Pons (tissue), 1 donor: ENCODE data around the gene SMAD1.

Experiments used
- DNase-seq: peaks from one replicate; pipeline ENCODE4 v3.0.0-alpha.2; 2016; ENCODE audit warnings: low spot score

The SMAD1 gene

DNA sequence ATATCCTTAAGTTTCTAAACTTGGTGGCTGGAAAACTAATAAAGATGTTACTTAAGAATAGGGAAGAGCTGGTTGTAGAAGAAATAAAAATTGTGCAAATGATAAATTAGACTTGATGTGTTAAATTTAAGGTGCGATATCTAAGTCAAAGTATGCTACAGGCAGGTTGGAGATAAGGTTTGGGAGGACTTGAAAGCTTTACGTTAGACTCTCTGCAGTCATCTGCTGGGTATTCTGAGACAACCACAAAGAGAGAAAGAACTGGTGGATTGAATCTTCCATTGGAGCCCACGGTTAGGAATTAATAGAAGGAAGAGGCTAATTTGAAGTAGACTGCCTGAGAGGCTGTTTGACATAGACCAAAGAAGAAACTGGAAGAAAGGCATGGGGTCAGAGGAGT, 7.9 kb downstream of the SMAD1 start:
- no peak for DNase-seq

DNA sequence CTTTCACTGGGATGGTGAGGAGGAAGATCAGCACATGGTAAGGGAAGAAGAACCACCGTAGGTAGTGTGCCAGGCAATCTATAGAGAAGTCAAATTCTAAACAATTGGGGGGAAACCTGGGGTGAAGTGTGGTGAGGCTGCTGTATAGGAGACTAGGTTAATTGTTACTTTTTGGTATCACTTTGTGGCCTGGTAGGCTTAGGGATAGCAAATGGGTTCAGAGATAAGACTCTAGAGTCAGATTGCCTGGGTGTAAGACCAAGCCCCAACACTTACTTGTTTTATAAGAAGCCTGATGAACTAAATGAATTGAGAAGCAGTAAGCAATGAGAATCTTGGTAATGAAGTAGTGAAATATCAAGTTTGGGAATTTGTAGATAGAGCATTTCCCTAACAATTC, 8.7 kb downstream of the SMAD1 start:
- DNase-seq: no peak

DNA sequence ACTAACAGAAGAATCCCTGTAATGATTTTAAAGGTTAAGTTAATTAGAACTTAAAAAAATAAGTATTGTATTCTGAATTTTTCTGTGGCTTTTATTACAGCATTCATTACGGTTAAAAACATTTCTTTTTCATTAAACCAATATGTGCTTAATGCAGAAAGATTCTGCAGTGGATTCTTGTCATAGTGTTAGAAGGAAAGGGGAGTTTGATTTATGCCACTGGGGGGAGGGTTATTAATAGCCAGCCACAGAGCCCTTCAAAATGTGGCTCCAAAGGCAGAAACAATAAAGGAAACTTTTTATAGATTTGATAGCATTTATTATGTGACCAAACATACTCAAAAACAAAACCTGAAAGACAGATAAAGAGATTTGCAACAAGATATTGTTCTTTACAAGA, 9.1 kb downstream of the SMAD1 start:
- DNase-seq: no peak

DNA sequence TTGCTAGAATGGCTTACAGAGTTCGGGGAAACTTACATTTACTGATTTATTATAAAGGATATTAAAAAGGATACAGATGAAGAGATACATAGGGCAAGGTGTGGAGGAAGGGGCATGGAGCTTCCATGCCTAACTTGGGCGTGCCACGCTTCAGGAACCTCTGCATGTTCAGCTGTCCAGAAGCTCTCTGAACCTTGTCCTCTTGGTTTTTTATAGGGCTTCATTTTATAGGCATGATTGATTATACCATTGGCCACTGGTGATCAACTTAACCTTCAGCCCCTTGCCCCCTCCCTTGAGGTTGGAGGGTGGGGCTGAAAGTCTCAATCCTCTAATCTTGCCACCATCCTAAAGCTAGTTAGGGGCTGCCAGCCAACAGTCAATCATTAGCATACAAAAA, 10.7 kb downstream of the SMAD1 start:
- no peak for DNase-seq

DNA sequence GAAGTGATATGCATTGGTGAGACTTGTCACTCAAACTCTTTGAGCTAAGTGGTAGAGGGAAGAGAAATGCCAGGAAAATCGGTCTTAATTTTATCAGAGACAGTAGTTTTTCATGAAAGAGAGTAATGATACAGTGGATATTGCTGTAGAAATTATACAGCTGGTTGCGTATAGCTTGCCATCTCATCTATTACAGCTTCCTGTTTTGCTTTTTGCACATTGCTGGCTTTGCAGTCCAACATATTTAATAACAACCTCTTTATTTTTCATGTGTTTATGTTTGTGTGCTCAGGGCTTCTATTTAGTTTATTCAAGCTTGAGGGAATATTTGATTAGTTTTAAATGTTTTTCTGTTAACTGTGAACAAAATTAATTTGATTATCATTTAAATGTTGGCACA, 11.5 kb downstream of the SMAD1 start:
- no peak for DNase-seq

DNA sequence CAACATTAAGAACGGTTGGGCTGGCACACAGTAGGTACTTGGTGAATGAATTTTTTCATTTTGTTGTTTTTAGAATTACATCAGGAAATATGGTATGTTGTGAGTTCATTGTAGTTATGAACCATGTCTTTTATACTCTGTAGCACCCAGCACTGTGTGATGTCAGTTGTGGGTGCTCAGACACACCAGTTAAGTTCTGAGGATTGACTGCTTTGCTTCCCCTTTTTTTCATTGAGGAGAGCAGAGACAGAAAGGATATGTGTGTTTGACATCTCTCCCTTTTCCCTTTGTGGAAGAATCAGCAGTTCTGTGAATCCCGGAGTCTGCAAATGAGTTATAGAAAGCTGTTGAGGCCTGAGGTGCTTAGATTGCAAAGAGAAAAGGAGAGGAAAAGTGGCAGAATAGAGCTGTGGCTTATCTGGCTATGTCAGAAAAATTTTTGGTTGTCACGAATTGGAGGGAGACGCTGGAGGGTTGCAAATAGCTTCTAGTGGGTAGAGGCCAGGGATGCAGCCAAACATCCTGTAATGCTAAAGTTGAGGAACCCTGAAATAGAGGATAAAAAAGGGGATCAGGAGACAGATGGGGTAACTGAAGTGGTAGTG, 13.1 kb downstream of the SMAD1 start:
- DNase-seq: no peak

DNA sequence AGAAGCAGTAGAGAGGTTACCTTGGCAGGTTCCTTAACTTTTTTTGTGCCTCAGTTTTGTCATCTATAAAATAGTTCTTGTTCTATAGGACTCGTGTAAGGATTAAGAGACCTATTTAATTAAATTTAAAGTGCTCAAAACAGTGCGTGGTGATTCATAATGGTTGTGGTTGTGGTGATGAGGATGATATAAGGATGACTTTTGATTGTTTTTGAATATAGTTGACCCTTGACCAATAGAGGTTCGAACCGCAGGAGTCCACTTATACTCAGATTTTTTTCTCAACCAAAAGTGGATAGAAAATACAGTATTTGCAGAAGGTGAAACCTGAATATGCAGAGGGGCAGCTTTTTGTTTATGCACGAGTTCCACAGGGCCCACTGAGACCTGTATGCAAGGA, 14.6 kb downstream of the SMAD1 start:
- no peak for DNase-seq

DNA sequence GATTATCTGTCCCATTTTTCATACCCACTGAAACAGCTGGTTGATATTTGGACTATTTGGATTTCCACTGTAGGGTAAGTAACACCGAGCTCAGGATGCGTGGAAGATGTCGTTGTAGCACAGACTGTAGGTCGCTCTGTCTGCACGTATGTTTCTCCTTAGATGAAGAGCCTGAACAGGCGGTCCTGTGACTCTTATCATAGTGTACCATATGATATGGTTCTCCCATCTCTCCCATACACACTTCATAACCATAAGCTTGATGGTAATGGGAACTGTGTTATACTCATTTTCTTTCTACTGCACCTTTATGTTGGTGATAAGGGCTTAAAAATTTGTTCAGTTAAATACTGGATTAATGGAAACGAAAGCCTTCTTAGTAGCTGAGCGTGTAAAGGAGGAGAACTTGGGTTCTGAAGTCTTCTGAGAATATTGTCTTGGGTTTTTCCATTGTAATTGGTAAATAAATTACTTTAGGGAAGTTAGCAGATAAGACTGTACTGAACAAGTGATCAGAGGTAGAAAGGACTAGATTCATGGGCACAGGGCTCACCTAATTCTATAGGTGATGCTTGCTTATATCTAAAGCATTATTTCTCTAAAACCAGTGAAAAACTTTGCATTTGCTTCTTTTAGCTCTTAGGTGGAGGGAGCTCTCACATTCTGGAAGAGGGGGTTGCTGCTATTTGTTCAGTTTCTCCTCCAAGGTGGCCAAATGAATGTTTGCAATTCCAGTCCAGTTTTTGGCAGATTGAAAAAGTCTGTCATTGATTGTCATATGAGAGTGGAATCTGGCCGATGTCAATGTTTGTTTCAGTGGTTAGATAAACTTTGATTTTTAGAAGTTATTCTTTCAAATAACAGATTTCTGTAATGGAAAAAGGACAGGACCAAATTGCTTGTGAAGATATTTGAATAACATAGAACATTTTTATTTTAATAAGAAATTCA, 15.8 kb downstream of the SMAD1 start:
- no peak for DNase-seq

DNA sequence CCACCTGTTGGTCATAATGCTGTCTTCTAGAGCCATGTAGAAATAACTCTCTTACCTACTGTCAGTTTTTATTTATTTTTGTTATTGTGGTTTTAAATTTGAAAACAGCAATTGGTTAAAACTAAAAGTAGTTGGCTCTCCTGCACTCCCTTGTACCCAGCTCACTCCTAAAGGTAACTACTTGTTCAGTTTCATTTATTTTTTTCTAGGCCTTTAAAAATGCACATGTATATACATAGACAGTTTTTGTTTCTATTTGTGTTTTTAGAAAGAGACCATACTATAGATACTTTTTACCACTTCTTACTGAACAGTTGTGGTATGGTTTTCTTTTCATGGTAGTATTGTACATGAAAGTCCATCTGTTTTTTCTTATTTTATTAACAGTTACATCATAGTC, 16.8 kb downstream of the SMAD1 start:
- DNase-seq: no peak

DNA sequence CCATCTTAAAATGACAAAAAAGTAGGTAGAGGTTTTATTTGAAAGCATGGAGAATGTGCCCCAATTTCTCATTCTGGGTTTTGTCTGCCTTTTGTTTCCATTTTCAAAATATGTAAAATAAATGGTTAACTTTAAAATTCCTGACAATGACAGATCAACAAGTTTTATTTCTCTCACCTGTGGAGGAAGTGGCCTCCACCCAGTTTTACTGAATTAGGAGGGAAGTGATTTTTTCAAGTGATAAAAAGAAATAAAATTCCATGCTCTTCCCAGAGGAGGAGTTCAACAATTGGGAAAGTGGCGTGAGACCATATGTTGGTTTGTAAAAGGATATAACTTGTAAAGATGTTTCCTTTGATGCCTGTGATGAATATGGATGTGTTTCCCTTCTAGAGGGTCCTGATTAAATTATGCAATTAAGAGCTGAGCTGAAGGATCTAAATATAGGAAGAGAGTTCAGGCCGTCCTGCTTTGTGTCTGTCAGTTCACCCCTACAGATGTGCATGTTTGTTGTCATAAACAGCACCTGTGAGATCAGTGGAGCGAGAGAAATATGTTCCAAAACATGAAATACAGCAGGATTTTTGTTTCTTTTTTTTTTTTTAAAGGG, 19.5 kb downstream of the SMAD1 start:
- DNase-seq: no peak

DNA sequence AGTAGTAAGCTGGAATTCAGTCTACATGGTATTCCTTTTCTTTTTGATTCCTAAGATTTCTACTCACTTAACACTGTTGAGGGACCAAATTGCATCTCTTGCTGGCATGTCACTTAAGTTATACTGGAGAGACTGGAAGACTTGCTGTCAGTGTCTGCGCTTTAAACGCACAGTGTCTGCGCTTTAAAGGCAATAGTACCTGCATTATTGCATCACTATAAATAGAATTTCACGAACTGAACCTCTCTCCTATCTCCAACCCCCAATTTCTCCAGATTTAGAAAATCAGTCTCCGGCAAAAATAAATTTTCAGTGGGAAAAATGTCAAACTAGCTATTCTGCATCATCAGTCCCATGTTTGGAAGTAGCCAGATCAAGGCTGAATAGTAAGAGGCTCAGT, 21.2 kb downstream of the SMAD1 start:
- no peak for DNase-seq

DNA sequence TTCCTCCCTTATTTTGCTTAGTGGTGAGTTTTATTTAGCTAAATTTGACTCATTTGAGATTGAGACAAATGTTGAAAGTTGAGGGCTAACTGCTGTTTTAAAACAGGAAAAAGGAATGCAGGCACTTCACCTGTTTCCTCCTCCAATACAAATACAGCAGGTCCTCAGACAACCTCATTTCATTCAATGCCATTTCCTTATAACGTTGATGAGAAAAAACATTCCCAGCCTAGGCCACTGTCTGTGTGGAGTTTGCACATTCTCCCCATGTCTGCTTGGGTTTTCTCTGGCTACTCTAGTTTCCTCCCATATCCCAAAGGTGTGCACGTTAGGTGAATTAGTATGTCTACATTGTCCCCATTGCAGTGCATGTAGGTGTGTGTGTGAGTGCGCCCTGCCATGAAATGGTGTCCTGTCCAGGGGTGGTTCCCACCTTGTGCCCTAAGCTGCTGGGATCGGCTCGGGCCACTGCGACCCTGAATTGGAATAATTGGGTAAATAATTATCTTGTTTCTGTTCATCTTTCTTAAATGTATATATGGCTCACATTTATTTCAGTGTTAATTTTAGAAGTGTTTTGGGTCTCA, 21.9 kb downstream of the SMAD1 start:
- DNase-seq: no peak

DNA sequence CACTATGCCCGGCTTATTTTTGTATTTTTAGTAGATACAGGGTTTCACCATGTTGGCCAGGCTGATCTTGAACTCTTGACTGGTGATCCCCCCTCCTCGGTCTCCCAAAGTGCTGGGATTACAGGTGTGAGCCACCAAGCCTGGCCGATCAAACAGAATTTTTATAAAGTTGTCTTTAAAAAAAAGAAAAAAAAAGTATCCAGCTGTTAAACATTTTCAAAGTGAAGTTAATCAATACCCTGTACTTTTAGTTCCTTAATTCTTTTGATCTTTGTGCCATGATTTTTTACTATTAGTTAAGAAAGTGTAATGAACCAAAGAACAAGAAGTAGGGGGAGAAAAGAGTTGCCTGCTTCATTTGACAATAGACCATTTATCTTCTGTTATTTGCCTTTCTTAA, 24.3 kb downstream of the SMAD1 start:
- no peak for DNase-seq

DNA sequence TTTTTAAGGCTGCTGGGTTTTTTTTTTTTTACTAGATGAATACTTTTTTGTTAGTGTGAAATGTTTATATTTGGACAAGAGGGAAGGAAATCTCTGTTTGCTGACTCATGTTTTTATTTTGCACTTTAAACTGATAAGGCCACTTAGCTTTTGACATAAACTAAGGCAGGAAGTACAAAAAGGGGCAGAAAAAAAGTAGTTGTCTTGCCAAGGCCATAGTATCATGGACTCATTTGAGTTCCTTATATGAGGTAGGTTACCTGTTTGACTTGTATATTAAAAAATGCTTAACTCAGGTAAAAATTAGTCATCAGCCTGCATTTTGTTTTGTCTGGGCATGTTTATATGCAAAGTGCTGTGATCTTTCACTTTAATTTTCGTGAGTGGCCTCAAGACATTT, 26.0 kb downstream of the SMAD1 start:
- no peak for DNase-seq

DNA sequence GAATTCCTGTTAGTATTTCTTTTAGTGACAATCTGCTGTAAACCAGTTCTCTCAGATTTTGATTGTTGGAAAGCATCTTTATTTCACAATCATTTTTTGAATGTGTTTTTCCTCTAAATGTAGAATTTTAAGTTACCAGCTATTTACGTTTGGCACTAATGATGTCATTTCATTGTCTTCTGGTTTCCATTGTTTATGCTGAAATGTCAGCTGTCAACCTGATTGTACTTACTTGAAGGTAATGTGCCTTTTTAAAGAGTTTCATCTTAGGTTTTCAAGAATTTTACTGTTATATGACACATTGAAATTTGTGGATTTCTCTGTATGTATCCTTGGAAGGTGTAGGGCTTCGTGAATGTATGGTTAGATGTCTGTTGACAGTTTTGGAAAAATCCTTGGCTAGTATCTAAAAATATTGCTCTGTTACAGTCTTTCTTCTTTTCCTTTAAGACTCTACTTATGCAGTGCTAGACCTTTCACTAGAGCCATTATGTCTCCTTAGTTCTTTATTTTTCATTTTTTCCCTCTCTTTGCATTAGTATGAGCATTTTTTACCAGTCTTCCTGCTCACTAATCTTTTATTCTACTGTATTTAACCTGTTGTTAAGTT, 30.4 kb downstream of the SMAD1 start:
- no peak for DNase-seq

DNA sequence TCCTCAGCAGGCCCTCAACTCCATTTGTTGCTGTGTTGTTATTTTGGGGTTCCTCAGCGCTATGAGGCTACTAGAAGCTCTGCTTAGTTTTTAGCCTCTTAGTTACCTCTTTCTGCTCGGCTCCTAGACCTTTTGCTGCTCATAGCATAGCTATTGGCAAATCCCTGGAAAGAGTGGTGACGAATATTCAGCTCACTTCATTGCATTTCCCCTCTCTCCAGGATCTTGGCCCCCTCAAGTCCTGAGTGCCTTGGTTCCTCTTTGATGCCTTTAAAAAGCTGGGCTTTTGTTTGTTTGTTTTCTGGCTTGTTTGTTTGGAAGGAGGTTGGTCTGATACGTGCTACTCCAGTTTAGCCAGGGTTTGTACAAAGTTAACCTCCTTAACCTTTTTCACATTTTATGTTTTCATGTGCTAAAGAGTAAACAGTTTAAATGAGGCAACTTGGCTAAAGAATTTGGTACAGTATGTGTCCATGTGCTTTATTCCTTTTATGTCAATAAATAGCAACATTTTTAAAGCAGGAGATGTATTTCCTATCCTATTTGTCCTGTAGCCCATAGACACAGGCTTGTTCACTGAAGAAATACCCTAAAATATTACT, 31.5 kb downstream of the SMAD1 start:
- DNase-seq: no peak

DNA sequence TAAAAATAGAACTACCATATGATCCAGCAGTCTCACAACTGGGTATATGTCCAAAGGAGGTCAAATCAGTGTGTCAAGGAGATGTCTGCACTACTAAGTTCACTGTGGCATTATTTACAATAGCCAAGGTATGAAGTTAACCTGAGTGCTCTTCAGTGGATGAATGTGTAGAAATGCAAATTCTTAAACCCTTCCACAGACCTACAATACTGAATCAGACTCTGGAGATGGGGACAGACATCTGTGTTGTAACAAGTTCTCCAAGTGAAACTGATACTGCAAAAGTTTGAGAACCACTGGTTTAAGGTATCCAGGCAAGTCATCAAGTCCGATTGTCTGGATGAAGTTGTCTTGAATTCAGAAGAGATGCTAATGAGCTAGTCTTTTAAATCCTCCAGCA, 38.5 kb downstream of the SMAD1 start:
- no peak for DNase-seq

DNA sequence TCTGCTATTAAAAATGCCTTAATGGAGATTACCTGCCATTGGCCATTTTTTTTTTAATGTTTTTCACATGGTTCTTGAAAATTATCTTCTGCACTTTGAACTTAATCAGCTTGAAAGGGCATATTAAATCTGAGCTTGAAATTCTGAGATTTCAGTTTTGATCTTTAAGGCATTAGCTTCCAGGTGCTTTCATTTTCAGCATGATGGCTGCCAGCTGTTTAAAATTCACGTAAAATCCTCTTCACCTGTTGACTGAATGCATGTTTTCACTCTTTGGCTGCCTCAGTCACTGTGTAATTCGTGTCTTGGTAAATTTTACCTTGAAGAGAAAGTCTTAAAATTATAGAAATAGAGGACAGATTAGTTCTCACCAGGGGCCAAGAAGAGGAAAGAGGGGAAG, 39.6 kb downstream of the SMAD1 start:
- DNase-seq: no peak

DNA sequence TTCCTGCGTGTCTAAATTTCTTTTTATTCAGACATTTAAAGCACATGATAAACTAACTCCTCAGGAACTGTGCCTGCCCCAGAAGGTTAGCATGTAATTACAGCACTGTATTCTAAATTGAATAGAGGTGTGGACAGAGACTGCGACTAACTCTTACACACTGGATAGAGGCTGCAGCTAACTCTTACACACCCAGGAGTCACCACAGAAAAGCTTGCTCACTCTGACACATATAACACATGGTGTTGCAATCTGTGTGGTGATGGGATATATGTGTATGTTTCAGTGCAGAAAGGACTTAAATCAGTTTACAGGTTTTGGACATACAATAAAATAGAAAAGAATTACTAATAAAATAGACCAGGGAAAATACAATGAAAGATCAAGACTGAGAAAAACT, 41.5 kb downstream of the SMAD1 start:
- no peak for DNase-seq

DNA sequence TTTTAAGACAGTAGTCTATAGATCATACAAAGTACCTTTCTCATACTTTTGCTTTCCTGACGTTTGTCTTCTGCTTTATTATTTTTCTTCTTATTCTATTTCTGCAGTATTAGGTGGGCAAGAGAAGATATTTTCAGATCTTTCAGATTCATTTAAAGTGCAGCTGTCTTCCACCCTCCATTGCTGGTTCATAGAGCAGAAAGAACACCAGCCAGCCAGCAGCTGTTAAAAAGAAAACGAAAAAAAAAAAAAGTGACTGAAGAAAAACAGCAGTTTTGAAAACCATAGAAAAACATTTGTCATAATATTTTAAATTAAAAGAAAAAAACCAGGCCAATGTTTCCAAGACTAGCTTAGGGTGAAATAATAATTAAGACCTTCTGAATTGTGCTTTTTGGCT, 42.9 kb downstream of the SMAD1 start:
- DNase-seq: no peak

DNA sequence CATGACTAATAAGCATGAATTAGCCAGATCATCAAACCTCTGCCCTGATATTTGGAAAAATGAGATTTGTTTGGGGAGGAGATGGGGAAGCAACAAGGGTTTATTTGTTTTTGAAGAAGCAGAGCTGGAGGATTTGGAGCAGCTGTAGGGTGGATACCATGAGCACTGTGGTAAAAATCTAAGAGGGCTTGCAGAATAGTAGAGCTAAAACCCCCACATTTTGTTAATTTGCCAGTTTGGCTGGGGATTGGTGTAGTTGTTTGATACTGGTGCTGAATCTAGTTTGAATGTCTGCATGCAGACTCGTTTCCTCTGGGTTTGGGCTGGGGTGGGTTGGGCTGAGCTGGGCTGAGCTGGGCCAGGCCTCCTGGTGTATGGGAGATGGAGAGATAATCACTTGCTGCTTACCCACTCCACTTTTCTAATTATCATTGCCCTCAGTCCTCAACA, 43.7 kb downstream of the SMAD1 start:
- peak; percentile 57 for DNase-seq

DNA sequence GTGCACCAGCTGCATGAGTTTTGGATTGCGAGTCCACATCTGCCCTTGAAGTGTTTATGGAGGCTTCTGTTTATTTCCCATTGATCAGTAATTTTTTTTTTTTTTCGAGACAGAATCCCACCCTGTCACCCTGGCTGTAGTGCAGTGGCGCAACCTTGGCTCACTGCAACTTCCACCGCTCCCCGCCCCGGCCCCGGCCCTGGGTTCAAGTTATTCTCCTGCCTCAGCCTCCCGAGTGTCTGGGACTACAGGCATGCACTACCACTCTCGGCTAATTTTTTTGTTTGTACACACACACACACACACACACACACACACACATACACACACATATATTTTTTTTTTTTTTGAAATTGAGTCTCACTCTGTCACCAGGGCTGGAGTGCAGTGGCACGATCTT, 46.1 kb downstream of the SMAD1 start:
- no peak for DNase-seq
